Stimulated activated effector memory CD8-positive, alpha-beta T cell treated with anti-CD3 and anti-CD28 coated beads, Interleukin-12 subunit alpha, Interleukin-12 subunit beta, amount 100 ng/mL, for 72 hours (primary cell): ENCODE data around the gene TRIM54.
A peak's percentile ranks its signal among the peaks of the same experiment; 100 is the strongest.

Source experiments
- ATAC-seq: fragments of 150-1000 bp; cut with Tn5 transposase; 2 replicates; pipeline ENCODE4 v1.10.0; 2021
- DNase-seq, 2 donors: peaks; one replicate each; pipeline ENCODE4 v3.0.0; 2021 to 2022; ENCODE audit warnings: low spot score in 2 of 2
- H3K27ac Mint-ChIP-seq: one replicate; pipeline ENCODE4 v1.8.0; 2022; ENCODE audit warnings: mild to moderate bottlenecking, mixed read lengths
- H3K36me3 Mint-ChIP-seq: one replicate; pipeline ENCODE4 v1.8.0; 2022; ENCODE audit warnings: mild to moderate bottlenecking, mixed read lengths
- H3K4me1 Mint-ChIP-seq: one replicate; pipeline ENCODE4 v1.8.0; 2022; ENCODE audit warnings: mixed read lengths
- H3K4me3 Mint-ChIP-seq: one replicate; pipeline ENCODE4 v1.8.0; 2022; ENCODE audit warnings: mild to moderate bottlenecking, mixed read lengths
- H3K9me3 Mint-ChIP-seq: one replicate; pipeline ENCODE4 v1.8.0; 2022; ENCODE audit warnings: mixed read lengths

The TRIM54 gene

DNA sequence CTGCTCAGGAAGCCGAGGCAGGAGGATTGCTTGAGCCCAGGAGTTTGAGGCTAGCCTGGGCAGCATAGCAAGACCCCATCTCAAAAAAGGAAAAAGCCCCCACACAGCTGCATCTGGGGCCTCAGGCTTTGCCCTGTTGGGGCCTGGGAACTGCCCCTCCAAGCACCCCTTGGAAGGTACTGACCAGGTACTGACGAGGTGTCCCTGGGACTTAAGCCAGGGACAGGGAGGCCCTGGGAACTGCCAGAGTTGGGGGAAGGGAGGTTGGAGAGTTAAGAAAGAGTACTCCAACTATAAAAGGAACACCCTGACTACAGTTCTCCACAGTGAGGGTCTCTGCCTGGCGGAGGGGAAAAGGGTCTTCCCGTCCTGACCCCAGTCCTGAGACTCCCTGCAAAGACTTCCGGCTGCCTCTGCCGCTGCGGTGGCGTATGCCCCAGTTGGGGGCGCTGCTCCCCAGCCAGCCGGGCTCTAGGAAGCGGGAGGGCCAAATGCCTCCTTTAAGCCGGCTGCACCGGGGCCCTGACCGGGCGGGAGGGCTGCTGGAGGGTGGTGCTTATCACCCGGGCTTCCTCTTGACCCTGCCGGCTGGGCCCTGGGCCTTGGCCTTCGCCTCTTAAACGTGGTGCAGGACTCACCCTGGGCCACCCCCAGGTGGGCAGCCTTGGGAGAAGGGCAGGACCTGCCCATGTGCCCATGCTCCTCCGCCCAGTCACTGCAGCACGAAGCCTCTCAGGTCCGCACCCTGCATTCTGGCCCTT lies 32.2 kb upstream of the TRIM54 start:
- Mint-ChIP-seq H3K9me3 (no peaks in the 10 kb centered on the region), H3K4me3 (no peak overlapping the region), H3K4me1 (no peaks in the 10 kb centered on the region), H3K27ac (no peak overlapping the region), H3K36me3 (peaks cover 6% of the 10 kb centered on the region)
- ATAC-seq (peak; percentile 85), DNase-seq (peak; percentile 48 to 74)

DNA sequence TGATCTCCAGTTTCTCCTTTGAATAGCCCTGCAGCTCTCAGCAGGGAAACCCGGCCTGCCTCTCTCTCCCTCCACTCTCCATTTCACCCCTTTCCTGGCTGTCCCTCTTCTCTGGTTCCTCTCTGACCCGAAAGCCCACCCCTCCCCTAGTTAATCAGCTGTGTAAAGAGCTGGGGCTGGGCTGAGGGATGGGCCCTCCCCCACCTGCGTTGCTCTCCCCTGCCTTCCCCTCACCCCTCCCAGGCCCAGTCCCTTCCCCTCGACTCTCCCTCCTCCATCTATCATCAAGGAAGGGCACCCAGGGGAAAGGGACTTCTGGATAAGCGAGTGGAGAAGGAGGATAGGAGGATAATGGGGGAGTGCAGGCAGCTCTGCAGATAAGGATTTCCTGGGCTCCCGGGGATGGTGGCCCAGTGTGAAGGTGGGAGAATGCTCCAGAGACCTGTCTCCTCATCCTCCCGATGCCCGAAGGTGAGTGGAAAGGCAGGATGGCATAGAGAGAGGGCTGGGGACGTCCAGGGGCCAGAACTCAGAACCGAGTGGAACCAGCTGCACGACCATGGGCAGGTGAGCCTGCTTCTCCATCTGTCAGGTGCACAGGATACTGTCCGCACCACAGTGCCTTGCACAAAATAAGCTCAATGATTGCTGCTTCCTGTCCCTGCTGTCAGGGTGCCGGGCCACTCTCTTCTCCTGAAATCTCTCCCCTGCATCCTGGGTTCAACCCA lies 31.4 kb upstream of the TRIM54 start:
- H3K27ac Mint-ChIP-seq: no peak overlapping the region

DNA sequence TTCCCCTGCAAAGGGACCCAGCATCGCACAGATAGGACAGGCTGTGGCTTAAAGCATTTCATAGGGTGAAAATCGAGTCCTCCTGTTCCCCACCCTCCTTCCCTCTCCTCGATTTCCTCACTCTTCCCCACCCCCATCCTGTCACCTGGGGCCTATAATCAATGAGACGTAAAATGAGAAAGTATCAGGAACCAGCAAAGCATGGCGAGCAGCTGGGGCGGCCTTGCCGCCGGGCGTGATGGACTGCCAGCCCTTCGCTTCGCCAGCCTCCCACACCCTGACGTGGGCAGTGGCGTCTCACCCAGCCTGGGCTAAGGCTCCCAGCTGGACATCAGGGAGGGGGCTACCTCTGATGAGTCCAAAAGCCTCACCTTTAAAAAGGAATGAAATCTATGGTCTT lies 30.5 kb upstream of the TRIM54 start:
- no peaks in the 10 kb centered on the region for H3K9me3 Mint-ChIP-seq
- DNase-seq: no peak
- ATAC-seq: no peak
- H3K4me3 Mint-ChIP-seq: no peak overlapping the region
- H3K4me1 Mint-ChIP-seq: no peaks in the 10 kb centered on the region
- H3K36me3 Mint-ChIP-seq: peaks cover 6% of the 10 kb centered on the region
- no peak overlapping the region for H3K27ac Mint-ChIP-seq

More for the DNA sequence above, 31.4 kb upstream of the TRIM54 start:
- Mint-ChIP-seq H3K4me3 (no peak overlapping the region), H3K4me1 (no peaks in the 10 kb centered on the region), H3K9me3 (no peaks in the 10 kb centered on the region), H3K36me3 (peaks cover 6% of the 10 kb centered on the region)
- no peak for DNase-seq
- ATAC-seq: no peak

DNA sequence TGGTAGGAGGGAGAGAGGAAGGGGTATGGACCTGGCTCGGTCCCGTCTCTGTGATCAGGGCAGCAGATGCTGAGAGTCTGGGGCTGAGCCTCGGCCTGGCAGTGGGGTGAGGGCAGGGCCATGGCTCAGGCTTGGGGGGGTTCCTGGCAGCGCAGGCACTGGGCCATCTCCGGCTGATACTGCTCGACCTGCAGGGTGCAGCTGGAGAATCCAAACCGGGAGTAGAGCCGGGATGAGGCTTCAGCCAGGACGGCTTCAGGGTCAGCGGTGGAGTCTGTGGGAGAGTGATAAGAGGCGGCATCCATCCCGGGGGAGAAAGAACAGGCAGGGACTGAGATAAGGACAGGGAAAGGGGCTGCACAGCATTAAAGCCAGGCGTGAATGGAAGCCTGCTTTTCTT lies 27.0 kb upstream of the TRIM54 start:
- Mint-ChIP-seq H3K4me1 (no peaks in the 10 kb centered on the region), H3K36me3 (no peaks in the 10 kb centered on the region), H3K9me3 (no peaks in the 10 kb centered on the region), H3K27ac (no peak overlapping the region), H3K4me3 (no peak overlapping the region)
- DNase-seq: no peak
- no peak for ATAC-seq

DNA sequence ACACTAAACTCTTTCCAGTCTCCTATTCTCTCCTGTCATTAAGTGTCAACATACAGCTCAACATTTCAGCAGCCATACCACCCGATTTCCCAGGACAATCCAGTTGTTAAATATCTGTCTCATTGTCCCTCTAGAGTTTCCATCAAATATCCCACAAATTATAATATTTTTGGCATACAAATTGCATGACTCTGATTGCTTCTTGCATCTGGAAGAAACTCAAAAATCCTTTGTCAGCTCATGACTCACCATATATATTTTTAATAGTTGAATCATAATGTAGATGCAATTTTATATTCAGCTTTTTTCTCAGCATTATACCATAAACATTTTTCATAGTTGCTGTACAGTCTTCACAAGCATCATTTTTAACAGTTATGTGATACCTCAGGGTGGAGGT lies 26.6 kb upstream of the TRIM54 start:
- Mint-ChIP-seq H3K9me3 (no peaks in the 10 kb centered on the region), H3K36me3 (no peaks in the 10 kb centered on the region), H3K4me1 (peaks cover under 1% of the 10 kb centered on the region), H3K4me3 (no peak overlapping the region), H3K27ac (no peak overlapping the region)
- DNase-seq (no peak), ATAC-seq (no peak)

DNA sequence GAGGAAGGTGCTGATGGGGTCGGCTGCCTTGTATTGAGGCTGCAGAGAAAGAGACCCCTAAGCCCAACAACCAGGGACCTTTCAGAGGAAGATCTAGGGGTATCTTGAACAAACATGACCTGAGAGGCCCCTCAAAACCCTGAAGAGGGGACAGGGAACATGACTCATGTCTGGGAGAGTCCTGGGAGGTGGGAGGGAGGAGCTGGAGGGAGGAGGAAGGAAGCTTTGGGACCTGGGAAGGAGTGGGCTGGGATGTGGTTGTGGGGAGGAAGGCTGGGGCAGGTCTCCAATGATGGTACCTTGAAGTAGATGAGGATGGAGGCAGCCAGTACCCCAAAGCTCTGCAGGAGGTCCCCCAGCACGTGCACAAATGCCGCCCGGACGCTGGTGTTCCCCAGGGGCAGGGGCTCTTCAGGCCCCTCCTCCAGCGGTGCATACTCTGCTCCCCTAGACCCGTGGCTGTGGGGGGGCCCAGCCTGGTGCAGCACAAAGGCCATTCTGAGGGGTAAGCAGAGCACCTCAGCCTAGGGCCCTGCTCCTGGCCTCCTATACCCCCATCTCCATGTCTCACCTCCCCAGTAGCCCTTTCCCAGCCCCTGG lies 25.3 kb upstream of the TRIM54 start:
- no peak for DNase-seq
- H3K4me1 Mint-ChIP-seq: peaks cover 14% of the 10 kb centered on the region
- no peak overlapping the region for H3K4me3 Mint-ChIP-seq
- ATAC-seq: no peak
- no peak overlapping the region for H3K27ac Mint-ChIP-seq
- H3K9me3 Mint-ChIP-seq: no peaks in the 10 kb centered on the region
- H3K36me3 Mint-ChIP-seq: no peaks in the 10 kb centered on the region

DNA sequence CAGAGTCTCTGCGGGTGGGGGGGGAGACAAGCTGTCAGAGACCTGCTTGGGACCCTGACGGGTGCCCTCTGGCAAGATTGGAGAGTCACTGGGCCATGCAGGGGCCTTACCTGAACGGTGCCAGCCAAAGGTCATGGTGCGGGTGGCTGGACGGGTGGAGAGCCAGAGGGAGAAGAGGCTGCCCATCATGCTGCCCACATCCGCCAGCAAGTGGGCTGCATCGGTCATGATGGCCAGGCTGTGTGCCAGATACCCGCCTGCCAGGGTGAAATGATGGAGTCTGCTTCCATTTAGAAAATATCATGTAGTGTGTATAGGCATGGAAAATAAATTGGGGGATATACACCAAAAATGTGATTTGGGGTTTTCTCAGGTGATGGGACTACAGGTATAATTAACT lies 24.2 kb upstream of the TRIM54 start:
- no peak for ATAC-seq
- no peak overlapping the region for H3K27ac Mint-ChIP-seq
- DNase-seq: no peak
- H3K36me3 Mint-ChIP-seq: peaks cover 1% of the 10 kb centered on the region
- no peaks in the 10 kb centered on the region for H3K9me3 Mint-ChIP-seq
- peaks cover 15% of the 10 kb centered on the region for H3K4me1 Mint-ChIP-seq
- no peak overlapping the region for H3K4me3 Mint-ChIP-seq

DNA sequence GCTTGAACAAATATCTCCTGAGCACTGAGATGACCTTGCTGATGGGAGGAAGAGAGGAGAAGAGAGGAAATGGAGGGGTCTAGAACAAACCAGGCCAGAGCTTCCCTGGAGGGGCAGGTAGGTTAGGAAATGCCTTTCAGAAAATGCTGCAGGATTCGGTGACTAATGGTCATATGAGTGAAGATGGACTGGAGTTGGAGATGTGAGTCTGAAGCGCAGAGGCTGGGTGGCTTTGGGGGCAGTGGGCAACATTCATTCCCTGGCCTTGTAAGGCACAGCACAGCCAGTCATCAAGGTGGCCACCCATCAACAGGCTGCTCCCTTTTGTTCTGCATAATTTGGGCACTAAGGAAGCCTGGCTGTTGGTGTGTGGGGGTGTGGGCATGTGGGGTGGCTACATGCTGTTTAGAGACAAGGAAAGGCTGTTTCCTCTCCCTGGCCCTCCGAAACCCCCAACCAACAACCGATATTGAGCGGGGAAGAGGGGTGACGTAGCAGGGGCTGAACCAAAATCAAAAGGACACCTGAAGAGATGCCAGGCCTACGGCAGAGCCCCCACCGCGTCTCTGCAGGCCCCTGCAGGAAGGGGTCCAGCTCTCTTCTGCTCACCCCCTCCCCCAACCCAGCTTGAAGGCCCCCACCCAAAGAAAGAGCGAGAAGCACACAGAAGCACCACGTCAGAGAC lies 20.8 kb upstream of the TRIM54 start:
- no peak for DNase-seq
- Mint-ChIP-seq H3K36me3 (peaks cover 5% of the 10 kb centered on the region), H3K27ac (no peak overlapping the region), H3K9me3 (no peaks in the 10 kb centered on the region), H3K4me3 (peak overlapping the region; percentile 71), H3K4me1 (peaks cover 34% of the 10 kb centered on the region)
- ATAC-seq: no peak

DNA sequence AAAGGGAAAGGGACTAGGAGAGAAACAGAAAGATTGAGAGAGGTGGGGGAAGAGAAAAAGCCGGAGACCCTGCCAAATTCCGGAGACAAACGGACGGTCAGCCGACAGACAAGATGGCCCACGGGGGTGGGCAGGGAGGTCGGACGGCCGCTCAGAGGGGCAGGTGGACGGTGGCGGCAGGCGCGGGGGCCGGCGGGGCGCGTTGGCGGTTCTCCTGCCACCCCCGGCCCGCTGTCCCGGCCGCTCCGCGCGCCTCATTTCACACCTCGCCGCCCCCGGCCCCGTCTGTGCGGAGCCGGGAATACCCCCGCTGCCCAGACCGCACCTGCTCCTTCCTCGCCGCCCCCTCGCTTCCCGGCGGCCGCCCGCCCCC lies 20.3 kb upstream of the TRIM54 start:
- Mint-ChIP-seq H3K9me3 (no peaks in the 10 kb centered on the region), H3K4me1 (peaks cover 34% of the 10 kb centered on the region)

DNA sequence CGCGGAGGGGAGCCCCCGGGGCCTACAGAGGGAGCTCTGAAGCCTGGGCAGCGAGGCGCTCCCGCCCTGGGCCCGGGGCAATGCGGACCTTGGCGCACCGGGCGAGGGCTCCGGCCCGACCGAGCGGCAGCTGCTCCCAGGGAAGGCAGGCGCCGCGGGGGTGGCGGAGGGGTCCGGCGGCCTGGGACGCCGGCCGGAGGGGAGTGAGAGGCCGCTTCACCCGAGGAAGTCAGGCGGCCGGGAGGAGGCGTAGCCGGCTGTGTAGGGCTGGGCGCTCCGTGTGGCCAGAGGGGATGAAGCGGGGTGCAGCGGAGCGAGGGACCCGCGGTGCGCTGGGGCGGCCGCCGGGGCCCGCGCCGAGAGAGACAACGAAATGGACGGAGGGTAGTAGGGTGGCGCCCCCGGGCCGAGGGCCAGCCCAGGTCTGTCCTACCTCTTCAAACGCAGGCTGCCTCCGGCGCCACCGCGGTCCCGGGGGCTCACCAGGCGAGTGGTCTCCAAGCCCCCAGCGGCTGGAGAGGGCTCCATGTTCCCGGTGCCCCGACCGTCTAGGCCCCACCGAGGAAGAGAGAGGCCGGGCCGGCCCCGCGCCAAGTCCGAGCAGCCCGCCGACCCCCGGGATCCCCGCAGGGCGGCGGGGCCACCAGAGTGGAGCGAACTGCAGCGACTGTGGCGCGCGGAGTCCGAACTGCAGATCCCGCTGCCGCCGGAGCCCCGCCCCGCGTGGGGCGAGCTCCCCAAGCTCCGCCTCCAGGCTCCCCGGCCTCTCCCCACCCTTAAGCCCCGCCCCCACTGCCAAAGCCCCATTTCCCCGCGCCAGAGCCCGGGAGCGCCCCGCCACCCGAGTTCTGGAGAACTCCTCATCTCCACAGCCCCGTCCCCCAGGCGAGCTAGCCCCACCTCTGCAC lies 19.6 kb upstream of the TRIM54 start, which contains the start of gene SLC30A3:
Gene SLC30A3 (minus strand): TSS at position 669 of the 908 bp plus-strand sequence. CDS start 141 bp downstream, at position 528.
- Mint-ChIP-seq H3K36me3 (peaks cover 5% of the 10 kb centered on the region), H3K4me3 (peak within 1 kb of the TSS; percentile 71), H3K27ac (no peak within 1 kb of the TSS), H3K9me3 (no peaks in the 10 kb centered on the region), H3K4me1 (peaks cover 34% of the 10 kb centered on the region)
- ATAC-seq: peak; percentile 77
- DNase-seq: peak; percentile 58 to 68

More for the DNA sequence above, 20.3 kb upstream of the TRIM54 start:
- DNase-seq: no peak
- peaks cover 5% of the 10 kb centered on the region for H3K36me3 Mint-ChIP-seq
- peak overlapping the region; percentile 71 for H3K4me3 Mint-ChIP-seq
- no peak for ATAC-seq
- H3K27ac Mint-ChIP-seq: no peak overlapping the region

DNA sequence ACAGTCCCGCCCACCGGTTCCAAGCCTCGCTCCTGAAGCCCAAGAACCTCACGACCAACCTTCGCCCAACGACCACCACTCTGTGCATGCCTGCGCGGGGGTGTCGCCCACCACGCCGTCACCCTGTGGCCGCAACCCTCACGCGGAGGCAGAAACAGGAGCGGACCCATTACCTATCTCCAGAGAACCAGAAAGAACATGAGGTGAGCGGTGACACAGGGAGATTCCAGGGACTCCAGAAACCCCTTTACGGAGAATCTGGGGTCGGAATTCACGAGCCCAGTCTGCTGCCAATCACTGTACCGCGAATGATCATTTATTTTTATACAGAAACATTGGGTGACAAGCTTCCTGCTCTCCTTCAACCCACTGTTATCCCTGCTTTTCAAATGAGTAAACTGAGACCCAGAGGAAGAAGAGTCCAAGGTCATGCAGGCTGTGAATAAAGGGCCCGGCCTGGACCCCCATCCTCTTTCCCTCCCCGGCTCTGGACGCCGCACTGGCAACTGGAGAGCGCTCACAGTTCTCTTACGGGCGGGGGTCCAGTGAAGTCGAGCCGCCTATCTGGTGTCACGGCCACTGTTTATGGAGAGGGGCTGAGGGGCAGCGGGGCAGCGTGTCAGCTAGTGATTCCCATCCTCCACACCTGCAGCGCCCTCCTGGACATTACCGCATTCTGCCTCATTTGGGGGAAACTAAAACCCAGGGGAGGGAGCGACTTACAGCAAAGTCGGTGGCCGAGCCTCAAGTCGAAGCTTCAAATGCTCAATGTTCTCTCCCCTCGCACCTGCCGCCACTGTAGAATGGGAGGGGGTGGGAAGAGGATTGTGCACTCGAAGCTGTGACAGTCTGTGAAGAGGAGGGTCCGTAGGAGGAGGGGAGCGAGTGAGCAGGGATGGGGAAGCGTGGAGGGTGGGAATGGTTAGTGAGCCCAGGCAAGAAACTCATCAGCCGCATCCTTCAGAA lies 18.7 kb upstream of the TRIM54 start:
- H3K4me3 Mint-ChIP-seq: no peak overlapping the region
- peaks cover 5% of the 10 kb centered on the region for H3K36me3 Mint-ChIP-seq
- DNase-seq (no peak), ATAC-seq (no peak)
- H3K4me1 Mint-ChIP-seq: peaks cover 34% of the 10 kb centered on the region
- no peaks in the 10 kb centered on the region for H3K9me3 Mint-ChIP-seq
- no peak overlapping the region for H3K27ac Mint-ChIP-seq

DNA sequence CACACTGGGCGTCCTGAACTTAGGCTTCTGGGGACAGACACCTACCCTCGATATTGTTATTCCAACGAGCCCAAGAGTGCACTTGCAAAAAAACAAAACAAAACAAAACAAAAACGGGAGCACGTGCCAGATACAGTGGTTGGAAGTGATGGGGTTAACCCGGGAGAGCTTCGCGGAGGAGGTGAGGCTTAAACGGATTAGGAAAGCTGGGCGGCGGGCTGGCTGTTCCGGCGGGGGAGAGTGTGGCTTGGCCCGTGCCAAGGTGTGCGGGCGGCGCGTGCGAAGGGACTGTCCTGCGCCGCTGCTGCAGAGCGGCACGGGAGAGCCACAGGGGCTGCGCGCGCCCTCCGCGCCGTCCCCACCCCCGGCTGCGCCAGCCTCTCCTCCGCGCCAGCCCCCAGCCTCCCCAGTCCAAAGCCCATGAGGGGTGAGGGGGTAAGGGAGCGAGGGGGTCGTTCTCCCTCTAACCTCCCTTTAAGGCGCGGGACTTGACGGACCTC lies 17.9 kb upstream of the TRIM54 start:
- peaks cover 34% of the 10 kb centered on the region for H3K4me1 Mint-ChIP-seq
- H3K9me3 Mint-ChIP-seq: no peaks in the 10 kb centered on the region
- H3K4me3 Mint-ChIP-seq: no peak overlapping the region
- H3K36me3 Mint-ChIP-seq: peaks cover 5% of the 10 kb centered on the region
- DNase-seq: peak in 1 of 2 donors; percentile 56
- H3K27ac Mint-ChIP-seq: no peak overlapping the region
- peak; percentile 63 for ATAC-seq

DNA sequence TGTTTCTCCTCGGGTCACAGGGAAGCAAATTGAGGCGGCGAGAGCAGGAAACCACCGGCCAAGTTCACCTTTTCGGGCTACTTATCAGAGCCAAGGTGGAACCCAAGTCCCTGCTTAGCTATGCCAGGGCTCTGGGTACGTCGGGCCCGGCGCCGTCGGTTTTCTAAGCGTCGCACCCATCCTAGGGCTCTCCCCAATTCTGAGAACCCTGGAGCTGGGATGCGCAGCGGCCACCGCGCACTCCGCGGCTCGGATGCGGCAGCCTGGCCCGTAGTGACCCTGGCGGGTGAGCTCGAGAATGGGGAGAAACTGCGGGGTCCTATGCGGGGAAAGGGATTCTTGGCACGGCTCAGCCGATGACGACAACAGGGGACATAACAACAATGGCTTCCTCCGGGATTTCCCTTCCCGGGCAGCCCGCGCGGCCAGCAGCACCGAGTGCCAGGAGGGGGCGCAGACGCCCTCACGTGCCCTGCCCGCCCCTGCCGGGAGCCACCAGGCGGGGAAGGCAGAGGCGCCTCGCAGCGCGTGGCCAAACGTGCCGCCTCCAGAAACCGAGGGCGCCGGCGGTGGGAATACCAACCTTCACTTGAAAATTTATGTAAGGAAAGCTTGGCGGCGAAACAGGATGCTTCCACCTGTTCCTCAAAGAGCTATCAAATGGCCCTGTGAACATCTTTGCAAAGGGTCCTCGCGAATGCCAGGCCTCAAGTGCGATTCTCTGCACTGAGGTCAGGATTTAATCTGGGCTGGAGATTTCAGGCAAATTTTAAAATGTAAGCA lies 17.3 kb upstream of the TRIM54 start:
- peaks cover 34% of the 10 kb centered on the region for H3K4me1 Mint-ChIP-seq
- DNase-seq (peak; percentile 22 to 66), ATAC-seq (peak; percentile 60)
- H3K36me3 Mint-ChIP-seq: peaks cover 5% of the 10 kb centered on the region
- H3K27ac Mint-ChIP-seq: no peak overlapping the region
- H3K9me3 Mint-ChIP-seq: no peaks in the 10 kb centered on the region
- no peak overlapping the region for H3K4me3 Mint-ChIP-seq
